Measurements from ENCODE around the gene SOCS2. TPM values are rescaled to one million over a fixed set of nuclear protein-coding genes. Genes with fewer than 3 reads are reported as not detected.
"Not testable (repeated sequence)": the region's sequence is repeated elsewhere in the genome, so short reads cannot be mapped to it uniquely, and the experiment has no call there.

SOCS2 gene
- polyA plus RNA-seq, 2 of the 4 experiments (the other 2 are of a cell fraction): 21.8 to 22.2 TPM

GRCh38 chr12:93624595-93625294, 52.3 kb downstream of the SOCS2 start (continued):
- peak; percentile 99 for TF ChIP-seq FOSL2 (IDR thresholded peaks at IDR 0.05)
- peak; percentile 100 for TF ChIP-seq FOSL2 (CRISPR knock-in tag; IDR thresholded peaks at IDR 0.05)
- no peak for TF ChIP-seq HOXB13 (CRISPR knock-in tag; IDR thresholded peaks at IDR 0.05; ENCODE audit: low read depth)
- no peak for TF ChIP-seq KDM5A (IDR thresholded peaks at IDR 0.05)
- TF ChIP-seq CHD2 (IDR thresholded peaks at IDR 0.05; ENCODE audit: low read length, partially characterized antibody): no peak
- no peak for TF ChIP-seq TFCP2L1 (CRISPR knock-in tag; IDR thresholded peaks at IDR 0.05)
- peak; percentile 97 for TF ChIP-seq GATA3 (IDR thresholded peaks at IDR 0.05; ENCODE audit: borderline replicate concordance)
- TF ChIP-seq NR3C1 (IDR thresholded peaks at IDR 0.05): no peak
- no peak for TF ChIP-seq PHF8 (IDR thresholded peaks at IDR 0.05; ENCODE audit: borderline replicate concordance, low read depth)
- no peak for TF ChIP-seq HOXB5 (CRISPR knock-in tag; IDR thresholded peaks at IDR 0.05)
- peak; percentile 80; the same call in 1 of the 3 replicates for TF ChIP-seq BCL3 (IDR thresholded peaks at IDR 0.05)
- no peak for TF ChIP-seq MYC (IDR thresholded peaks at IDR 0.05; ENCODE audit: borderline replicate concordance, low read length)
- TF ChIP-seq NFE2L2 (conservative IDR thresholded peaks at IDR 0.05; ENCODE audit: low read length): peak; percentile 58; the same call in 1 of the 2 replicates
- TF ChIP-seq, protein P1, sequence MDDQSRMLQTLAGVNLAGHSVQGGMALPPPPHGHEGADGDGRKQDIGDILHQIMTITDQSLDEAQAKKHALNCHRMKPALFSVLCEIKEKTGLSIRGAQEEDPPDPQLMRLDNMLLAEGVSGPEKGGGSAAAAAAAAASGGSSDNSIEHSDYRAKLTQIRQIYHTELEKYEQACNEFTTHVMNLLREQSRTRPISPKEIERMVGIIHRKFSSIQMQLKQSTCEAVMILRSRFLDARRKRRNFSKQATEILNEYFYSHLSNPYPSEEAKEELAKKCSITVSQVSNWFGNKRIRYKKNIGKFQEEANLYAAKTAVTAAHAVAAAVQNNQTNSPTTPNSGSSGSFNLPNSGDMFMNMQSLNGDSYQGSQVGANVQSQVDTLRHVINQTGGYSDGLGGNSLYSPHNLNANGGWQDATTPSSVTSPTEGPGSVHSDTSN (IDR thresholded peaks at IDR 0.05): no peak

- Histone ChIP-seq H3K9me3 (peaks cover 20% of the 10 kb centered on the region), H3K27ac (peak overlapping the region; percentile 73 to 75), H3K4me2 (peak overlapping the region; percentile 76), H3K4me1 (peaks cover 22% of the 10 kb centered on the region)
- POLR2A ChIA-PET: interaction anchor here (0.7 to 1.0 kb wide), 2 partner anchors 56 to 73 kb away, joined by 3 read pairs; no protein-coding TSS in a partner anchor
- WGBS (ENCODE audit: missing lambda C conversion rate): 13% methylated on average over 8 of the region's 8 CpGs
- H3K4me3 ChIP-seq; FAIRE-seq; DNase-seq (ENCODE audit: low read depth in 1 of 2, low spot score in 1 of 2): not testable (repeated sequence)
- TF ChIP-seq JUN (IDR thresholded peaks at IDR 0.05) (0 out of 5 replicates have a peak, but pooled peaks of 1 of the 2 experiments have one; percentile 9), RARB (CRISPR knock-in tag; IDR thresholded peaks at IDR 0.05) (0 out of 2 replicates have a peak, but pooled peaks have one; percentile 32), JUNB (IDR thresholded peaks at IDR 0.05) (peak; percentile 0; the same call in 1 of the 2 replicates)
- peak in 1 of 2 experiments; percentile 60; a peak in 2 of 6 replicates for ATAC-seq
- CTCF ChIA-PET: interaction anchor here (0.6 to 2.6 kb wide), 7 partner anchors 27 to 1825 kb away, joined by 3 to 12 read pairs (median 3); no protein-coding TSS in a partner anchor
Measured at GRCh38 chr12:93625295-93625645, 52.8 kb downstream of the SOCS2 start.

DNA sequence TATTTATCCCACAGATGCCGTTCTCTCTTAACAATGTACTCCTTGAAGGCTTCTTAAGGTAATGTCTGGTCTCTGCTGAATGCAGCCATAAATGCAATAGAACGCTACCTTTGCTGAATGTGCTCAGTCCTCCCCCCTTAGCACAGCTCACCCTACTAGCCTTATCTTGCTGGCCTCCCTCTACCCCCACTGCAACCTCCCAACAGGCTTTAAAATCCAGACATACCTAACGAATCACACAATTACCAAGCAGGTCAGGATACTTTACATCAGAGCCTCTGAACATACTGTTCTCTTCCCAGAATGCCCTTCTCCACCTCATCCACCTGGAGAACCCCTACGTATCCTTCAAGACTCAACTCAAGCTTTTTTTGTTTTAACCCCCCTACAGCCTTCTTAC, 53.7 kb downstream of the SOCS2 start:
- H3K4me2 ChIP-seq: no peak overlapping the region
- FAIRE-seq: no peak
- TF ChIP-seq E2F6 (IDR thresholded peaks at IDR 0.05; ENCODE audit: borderline replicate concordance, low read depth) (no peak), ZFP36 (IDR thresholded peaks at IDR 0.05; ENCODE audit: borderline replicate concordance, partially characterized antibody) (no peak), ZC3H11A (IDR thresholded peaks at IDR 0.05) (no peak)
- 87% methylated on average over 4 of the region's 4 CpGs for WGBS (ENCODE audit: missing lambda C conversion rate)
- CTCF ChIA-PET: interaction anchor here (2.6 kb wide), 1 partner anchor 476 kb away, joined by 12 read pairs; no protein-coding TSS in a partner anchor
- no peak overlapping the region for H3K4me3 ChIP-seq
- peaks cover 20% of the 10 kb centered on the region for H3K9me3 ChIP-seq
- ATAC-seq: no peak
- H3K4me1 ChIP-seq: peaks cover 22% of the 10 kb centered on the region
- DNase-seq (ENCODE audit: low read depth in 1 of 2, low spot score in 1 of 2): no peak
- H3K27ac ChIP-seq: peak overlapping the region; percentile 73 to 75
- POLR2A ChIA-PET: no interaction called here

Other genes starting within 250 kb of the SOCS2 start
- 33.0 and 41.0 TPM in 2 replicates for gene NUDT4, start 194.8 kb upstream of the SOCS2 start, polyA plus RNA-seq (2011; rRNA removed)
- gene NUDT4, start 194.8 kb upstream of the SOCS2 start, polyA plus RNA-seq (2017; fragmentation: RNase III; extraction: RNeasy Plus Mini Kit Qiagen cat#74134 plus additional on column Dnase treatment): 18.6 to 20.1 TPM (median 19.6 TPM) in 3 replicates
- gene UBE2N, start 130.7 kb upstream of the SOCS2 start, polyA plus RNA-seq (2011; rRNA removed): 160 and 187 TPM in 2 replicates
- gene UBE2N, start 130.7 kb upstream of the SOCS2 start, polyA plus RNA-seq (2017; fragmentation: RNase III; extraction: RNeasy Plus Mini Kit Qiagen cat#74134 plus additional on column Dnase treatment): 163 to 187 TPM (median 168 TPM) in 3 replicates
- 190 and 201 TPM in 2 replicates for gene MRPL42, start 105.2 kb upstream of the SOCS2 start, polyA plus RNA-seq (2011; rRNA removed)
- gene MRPL42, start 105.2 kb upstream of the SOCS2 start, polyA plus RNA-seq (2017; fragmentation: RNase III; extraction: RNeasy Plus Mini Kit Qiagen cat#74134 plus additional on column Dnase treatment): 73.6 to 84.8 TPM (median 74.9 TPM) in 3 replicates
- 21.8 and 23.0 TPM in 2 replicates for gene CRADD, start 104.7 kb downstream of the SOCS2 start, polyA plus RNA-seq (2011; rRNA removed)
- 12.8 to 14.3 TPM (median 13.2 TPM) in 3 replicates for gene CRADD, start 104.7 kb downstream of the SOCS2 start, polyA plus RNA-seq (2017; fragmentation: RNase III; extraction: RNeasy Plus Mini Kit Qiagen cat#74134 plus additional on column Dnase treatment)